HG03280 (cell line): Measurements from ENCODE around the gene DCUN1D2.
"Not testable (repeated sequence)": the region's sequence is repeated elsewhere in the genome, so short reads cannot be mapped to it uniquely, and the experiment has no call there.

Experiments used
- ATAC-seq: cut with Tn5 transposase; IDR thresholded peaks from one replicate; pipeline ENCODE4 v1.9.1; 2021; ENCODE audit warnings: mild to moderate bottlenecking, moderate library complexity; ENCODE audit not compliant: unreplicated experiment

Gene DCUN1D2

GRCh38 chr13:113468472-113469201, 21.9 kb downstream of the DCUN1D2 start:
- no peak for ATAC-seq

GRCh38 chr13:113468029-113468428, 22.5 kb downstream of the DCUN1D2 start:
- ATAC-seq = no peak

GRCh38 chr13:113466383-113466782, 24.1 kb downstream of the DCUN1D2 start:
- ATAC-seq = no peak

- ATAC-seq = no peak
These were observed 25.2 kb downstream of the DCUN1D2 start for GRCh38 chr13:113465300-113465699.

- ATAC-seq = no peak
These were observed 26.0 kb downstream of the DCUN1D2 start for GRCh38 chr13:113464476-113464875.

GRCh38 chr13:113461022-113461751, 29.3 kb downstream of the DCUN1D2 start:
- no peak for ATAC-seq

- no peak for ATAC-seq
These were observed 29.9 kb downstream of the DCUN1D2 start for GRCh38 chr13:113460599-113460998.

GRCh38 chr13:113460064-113460555, 30.4 kb downstream of the DCUN1D2 start:
- ATAC-seq = no peak

GRCh38 chr13:113458253-113459065, 32.1 kb downstream of the DCUN1D2 start:
- ATAC-seq = no peak

- no peak for ATAC-seq
These were observed 33.0 kb downstream of the DCUN1D2 start for GRCh38 chr13:113457510-113457909.

GRCh38 chr13:113456116-113456702, 34.3 kb downstream of the DCUN1D2 start:
- no peak for ATAC-seq

GRCh38 chr13:113455384-113455783, 35.1 kb downstream of the DCUN1D2 start:
- ATAC-seq = no peak

GRCh38 chr13:113454936-113455335, 35.6 kb downstream of the DCUN1D2 start:
- no peak for ATAC-seq

- no peak for ATAC-seq
These were observed 37.3 kb downstream of the DCUN1D2 start, which contains the start of gene ADPRHL1 for GRCh38 chr13:113452942-113453901. ADPRHL1 (minus strand) TSS chr13:113453488; CDS start chr13:113453437, 51 bp downstream.

GRCh38 chr13:113452466-113452865, 38.0 kb downstream of the DCUN1D2 start:
- ATAC-seq = no peak

GRCh38 chr13:113451951-113452421, 38.5 kb downstream of the DCUN1D2 start:
- ATAC-seq = no peak

GRCh38 chr13:113450861-113451620, 39.5 kb downstream of the DCUN1D2 start:
- ATAC-seq = not testable (repeated sequence)

- ATAC-seq = not testable (repeated sequence)
These were observed 40.2 kb downstream of the DCUN1D2 start for GRCh38 chr13:113450348-113450744.
